NB4 (cell line): ENCODE data around the gene FITM1.

ENCODE experiments used
- CTCF ChIP-seq: IDR thresholded peaks from one replicate; pipeline ENCODE4 v1.5.1; 2012; ENCODE audit warnings: low read depth, low read length
- POLR2A ChIP-seq: IDR thresholded peaks from 2 replicates; pipeline ENCODE4 v1.6.1; 2011; ENCODE audit warnings: mild to moderate bottlenecking; ENCODE audit not compliant: insufficient read length; ENCODE audit errors: extremely low read depth

- TF ChIP-seq POLR2A, result no peak
- TF ChIP-seq CTCF, result no peak
These were observed 26.9 kb downstream of the FITM1 start for GRCh38 chr14:24157331-24157730.
